Neural progenitor cell (in vitro differentiated cells): Measurements from ENCODE around the gene SUMF2.

ENCODE experiments used
- CTCF ChIP-seq: fragments of 200-600 bp; sonication (generic); IDR thresholded peaks from 2 replicates; pipeline ENCODE4 v1.5.1; 2017; ENCODE audit warnings: antibody characterized with exemption, mild to moderate bottlenecking
- EZH2 ChIP-seq: fragments of 200-600 bp; sonication (generic); IDR thresholded peaks from 2 replicates; pipeline ENCODE4 v1.6.1; 2017; ENCODE audit warnings: antibody characterized with exemption, mild to moderate bottlenecking, moderate library complexity
- EZH2phosphoT487 ChIP-seq: fragments of 200-600 bp; sonication (generic); IDR thresholded peaks from 2 replicates; pipeline ENCODE4 v1.6.1; 2017; ENCODE audit warnings: antibody characterized with exemption

- no peak for TF ChIP-seq CTCF
- no peak for TF ChIP-seq EZH2phosphoT487
- no peak for TF ChIP-seq EZH2
Observed at GRCh38 chr7:56083150-56083785, 19.2 kb downstream of the SUMF2 start.
